Heart left ventricle (tissue), 16 donors: ENCODE results near the gene SKA2. TPM values are rescaled to one million over a fixed set of nuclear protein-coding genes. Genes with fewer than 3 reads are reported as not detected.

Experiments
- ATAC-seq, 4 donors: fragments of 200-7000 bp; cut with Tn5 transposase; one replicate each; pipeline ENCODE4 v1.9.1; 2020 to 2022; ENCODE audit warnings: moderate library complexity in 4 of 4, mild to moderate bottlenecking in 3 of 4, moderate number of reproducible peaks in 1 of 4
- DNase-seq, 5 donors: peaks; one replicate each; pipeline ENCODE4 v3.0.0-alpha.2; 2020
- H3K27ac ChIP-seq, 12 donors: fragments of 200-600 bp; sonication (generic) in 4 of 12; one replicate each; pipeline versions ENCODE4 v1.5.0 to v1.8.0; 2016 to 2022; ENCODE audit warnings: mild to moderate bottlenecking in 2 of 12
- H3K27me3 ChIP-seq, 9 donors: fragments of 200-600 bp; sonication (generic) in 2 of 9; one replicate each; pipeline versions ENCODE4 v1.5.1 to v1.8.0; 2016 to 2022; ENCODE audit warnings: mild to moderate bottlenecking in 3 of 9
- H3K36me3 ChIP-seq, 9 donors: fragments of 200-600 bp; sonication (generic) in 2 of 9; one replicate each; pipeline versions ENCODE4 v1.5.0 to v1.8.0; 2018 to 2022; ENCODE audit warnings: mild to moderate bottlenecking in 2 of 9
- H3K4me1 ChIP-seq, 12 donors: fragments of 200-600 bp; sonication (generic) in 4 of 12; one replicate each; pipeline versions ENCODE4 v1.5.0 to v1.8.0; 2016 to 2022; ENCODE audit warnings: mild to moderate bottlenecking in 3 of 12
- H3K4me3 ChIP-seq, 12 donors: fragments of 200-600 bp; sonication (generic) in 4 of 12; one replicate each; pipeline versions ENCODE4 v1.5.0 to v1.8.0; 2017 to 2022; ENCODE audit warnings: mild to moderate bottlenecking in 9 of 12, moderate library complexity in 4 of 12
- H3K9me3 ChIP-seq, 12 donors: fragments of 200-600 bp; sonication (generic) in 4 of 12; one replicate each; pipeline versions ENCODE4 v1.5.0 to v1.8.0; 2016 to 2022; ENCODE audit warnings: mild to moderate bottlenecking in 1 of 12
- POLR2A ChIP-seq, 2 donors: fragments of 450-650 bp; IDR thresholded peaks; one replicate each; pipeline ENCODE4 v1.6.1; 2017; ENCODE audit warnings: antibody characterized with exemption in 2 of 2, mild to moderate bottlenecking in 2 of 2, moderate library complexity in 2 of 2
- WGBS, 4 donors: extraction: QIAGEN DNeasy Blood & Tissue Kit in 2 of 4; methylation state at CpG; one replicate each; pipeline versions ENCODE4 v1.1.5 to v1.1.7; 2013 to 2018; 5-methylcytosine and 5-hydroxymethylcytosine counted together
- intact Hi-C, 10 donors: fragments of 100-400 bp; cut with DNase I; formaldehyde crosslinking; loops; one replicate each; pipeline versions ENCODE4 v1.11.1 to v1.14.2; 2022
- polyA plus RNA-seq, 2 donors: library from polyadenylated mRNA; stranded (reverse); fragments of 200-250 nt; gene quantifications; one replicate each; pipeline ENCODE4 v1.2.3, GENCODE V29; 2013
- total RNA-seq, 9 donors: library from RNA; depleted of rRNA in 2 of 9; stranded (reverse); fragments of >200 nt in 2 of 9; fragmentation: NEBNext Ultra II Directional in 3 of 9; extraction: Animal tissue kit (Norgen Biotek cat#: 25700) in 3 of 9; gene quantifications; one replicate each; pipeline versions ENCODE4 v1.1.0 to v1.2.4, GENCODE V29; 2016 to 2023
- TF ChIP-seq, protein P1 (sequence below), 12 donors: fragments of 200-600 bp; sonication (generic) in 4 of 12; IDR thresholded peaks; one replicate each; pipeline versions ENCODE4 v1.5.0 to v1.8.0; 2018 to 2022; ENCODE audit warnings: antibody characterized with exemption in 12 of 12, mild to moderate bottlenecking in 5 of 12
- donor health status: ischemic (EF 13 %, LVEDD 7.1; RV severe dilation, severe dysfunction).
- donor health status: healthy with polysubstance abuse.
- donor health status: DM: no; HTN: yes; CAD: no.
- donor health status: DM: no; HTN: no; CAD: no.
- donor health status: ischemic (EF 25% LVEDD 6.9; RV normal size, moderate dysfunction).
- donor health status: ischemic (EF 25% LVEDD 5.7; RV mildly dilated, moderate dysfunction).
- donor health status: healthy.
- donor health status: DM: yes; HTN: yes; CAD: no.
- donor health status: ischemic (EF 35%, LVEDD 5.7; RV mildly dilated, moderate dysfunction).
- donor health status: nonischemic (EF 11% LVEDD 7.7; RV severe dilation, severe dysfunction).
- donor health status: DM: yes; HTN: yes; CAD: no.
- donor health status: PGD.
- donor health status: ischemic (EF 29% LVEDD 5.4; RV normal size, mild dysfunction).
- donor health status: nonischemic (EF 23%, LVEDD 6.1; RV moderate dilation, normal function).

SKA2 gene
- total and polyA plus RNA-seq, 11 donors = 23.7 to 52.3 (median 39.1) TPM

DNA sequence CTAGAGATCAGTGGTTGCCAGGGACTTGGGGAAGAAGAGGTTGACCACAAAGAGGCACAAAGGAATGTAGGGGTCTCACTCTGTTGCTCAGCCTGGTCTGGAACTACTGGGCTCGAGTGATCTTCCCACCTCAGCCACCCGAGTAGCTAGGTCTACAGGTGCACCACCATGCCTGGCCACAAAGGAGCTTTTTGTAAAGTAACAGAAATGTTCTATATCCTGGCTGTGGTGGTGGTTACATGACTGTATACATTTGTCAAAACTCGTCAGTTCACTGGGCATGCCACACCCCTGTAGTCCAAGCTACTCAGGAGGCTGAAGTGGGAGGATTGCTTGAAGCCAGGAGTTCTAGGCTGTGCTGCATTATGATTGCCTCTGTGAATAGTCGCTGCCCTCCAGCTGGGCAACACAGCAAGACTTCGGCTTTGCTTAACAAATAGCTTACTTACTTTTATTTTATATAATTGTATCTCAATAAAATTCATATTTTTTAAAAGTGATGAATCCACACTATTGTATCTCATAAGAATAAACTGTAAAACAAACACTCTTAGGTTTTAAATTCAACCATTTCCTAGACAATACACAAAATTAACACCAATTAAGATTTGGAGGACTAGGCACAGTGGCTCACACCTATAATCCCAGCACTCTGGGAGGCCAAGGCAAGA is 5.0 kb downstream of the SKA2 start:
- Histone ChIP-seq H3K4me3 (no peak overlapping the region), H3K36me3 (no peaks in the 10 kb centered on the region), H3K27me3 (no peaks in the 10 kb centered on the region), H3K4me1 (peaks cover 0 to 29% (median 10%) of the 10 kb centered on the region in 12 donors), H3K27ac (no peak overlapping the region), H3K9me3 (no peaks in the 10 kb centered on the region)
- intact Hi-C loops = loop anchor here in 3 of 10 donors (5.0 to 10.0 kb wide), 3 partner anchors 43 to 1935 kb away; partner anchors contain the start of gene TRIM37 (in 2 of the 3)
- no peak for TF ChIP-seq POLR2A (IDR thresholded peaks at IDR 0.05)
- TF ChIP-seq, protein P1, sequence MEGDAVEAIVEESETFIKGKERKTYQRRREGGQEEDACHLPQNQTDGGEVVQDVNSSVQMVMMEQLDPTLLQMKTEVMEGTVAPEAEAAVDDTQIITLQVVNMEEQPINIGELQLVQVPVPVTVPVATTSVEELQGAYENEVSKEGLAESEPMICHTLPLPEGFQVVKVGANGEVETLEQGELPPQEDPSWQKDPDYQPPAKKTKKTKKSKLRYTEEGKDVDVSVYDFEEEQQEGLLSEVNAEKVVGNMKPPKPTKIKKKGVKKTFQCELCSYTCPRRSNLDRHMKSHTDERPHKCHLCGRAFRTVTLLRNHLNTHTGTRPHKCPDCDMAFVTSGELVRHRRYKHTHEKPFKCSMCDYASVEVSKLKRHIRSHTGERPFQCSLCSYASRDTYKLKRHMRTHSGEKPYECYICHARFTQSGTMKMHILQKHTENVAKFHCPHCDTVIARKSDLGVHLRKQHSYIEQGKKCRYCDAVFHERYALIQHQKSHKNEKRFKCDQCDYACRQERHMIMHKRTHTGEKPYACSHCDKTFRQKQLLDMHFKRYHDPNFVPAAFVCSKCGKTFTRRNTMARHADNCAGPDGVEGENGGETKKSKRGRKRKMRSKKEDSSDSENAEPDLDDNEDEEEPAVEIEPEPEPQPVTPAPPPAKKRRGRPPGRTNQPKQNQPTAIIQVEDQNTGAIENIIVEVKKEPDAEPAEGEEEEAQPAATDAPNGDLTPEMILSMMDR (IDR thresholded peaks at IDR 0.05) = no peak
- ATAC-seq (no peak), DNase-seq (no peak)
- WGBS, 4 donors = 90 to 94% (median 94%) methylated on average over 5 of the region's 5 CpGs

DNA sequence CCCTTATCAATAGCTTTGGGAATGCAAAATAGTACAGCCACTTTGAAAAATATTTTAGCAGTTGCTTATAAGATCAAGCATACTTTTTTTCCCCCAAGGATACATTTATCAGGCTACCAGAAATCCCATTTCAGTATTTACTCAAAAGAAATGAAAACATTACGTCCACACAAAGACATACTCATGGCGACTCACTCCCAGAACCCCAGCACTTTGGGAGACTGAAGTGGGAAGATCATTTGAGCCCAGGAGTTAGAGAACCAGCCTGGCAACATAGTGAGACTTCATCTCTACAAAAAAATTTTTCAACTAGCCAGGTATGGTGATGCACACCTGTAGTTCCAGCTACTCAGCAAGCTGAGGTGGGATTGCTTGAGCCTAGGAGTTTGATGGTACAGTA is 5.9 kb downstream of the SKA2 start:
- intact Hi-C loops = loop anchor here in 1 of 10 donors (10.0 kb wide), 1 partner anchor 1934 kb away; no protein-coding TSS in a partner anchor
- Histone ChIP-seq H3K27ac (no peak overlapping the region), H3K36me3 (peaks cover 0 to 6% (median 0%) of the 10 kb centered on the region in 9 donors), H3K9me3 (no peaks in the 10 kb centered on the region), H3K27me3 (no peaks in the 10 kb centered on the region), H3K4me3 (no peak overlapping the region), H3K4me1 (peaks cover 0 to 27% (median 10%) of the 10 kb centered on the region in 12 donors)
- no peak for DNase-seq
- TF ChIP-seq, protein P1 (IDR thresholded peaks at IDR 0.05) = no peak
- TF ChIP-seq POLR2A (IDR thresholded peaks at IDR 0.05) = no peak
- 81 to 92% (median 91%) methylated on average over 2 of the region's 2 CpGs for WGBS, 4 donors
- no peak for ATAC-seq

DNA sequence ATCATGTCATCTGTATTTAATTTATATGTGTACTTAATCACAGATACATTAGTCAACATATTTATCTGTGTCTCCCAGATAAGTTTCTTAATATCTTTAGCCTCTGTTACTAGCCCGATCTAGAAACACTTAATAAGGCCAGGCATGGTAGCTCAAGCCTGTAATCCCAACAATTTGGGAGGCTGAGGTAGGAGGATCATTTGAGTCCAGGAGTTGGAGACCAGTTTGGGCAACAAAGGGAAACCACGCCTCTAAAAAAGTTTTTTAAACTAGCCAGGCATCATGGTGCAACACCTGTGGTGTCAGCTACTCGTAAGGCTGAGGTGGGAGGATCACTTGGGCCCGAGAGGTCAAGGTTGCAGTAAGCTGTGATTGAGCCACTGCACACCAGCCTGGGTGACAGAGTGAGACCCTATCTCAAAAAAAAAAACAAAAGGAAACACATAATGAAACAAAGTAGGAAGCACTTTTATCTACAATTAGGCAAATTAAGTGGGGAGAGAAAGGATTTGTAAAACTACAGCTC is 9.4 kb downstream of the SKA2 start:
- peaks cover 0 to under 1% (median 0%) of the 10 kb centered on the region in 12 donors for H3K4me1 ChIP-seq
- TF ChIP-seq POLR2A (IDR thresholded peaks at IDR 0.05) = no peak
- TF ChIP-seq, protein P1 (IDR thresholded peaks at IDR 0.05) = no peak
- H3K36me3 ChIP-seq = peaks cover 0 to 13% (median 0%) of the 10 kb centered on the region in 9 donors
- H3K27me3 ChIP-seq = no peaks in the 10 kb centered on the region
- no peak for DNase-seq
- ATAC-seq = no peak
- no peak overlapping the region for H3K27ac ChIP-seq
- intact Hi-C loops = loop anchor here in 1 of 10 donors (10.0 kb wide), 1 partner anchor 1931 kb away; no protein-coding TSS in a partner anchor
- WGBS, 4 donors = 94 to 98% (median 97%) methylated on average over 4 of the region's 4 CpGs
- H3K4me3 ChIP-seq = no peak overlapping the region
- H3K9me3 ChIP-seq = no peaks in the 10 kb centered on the region

DNA sequence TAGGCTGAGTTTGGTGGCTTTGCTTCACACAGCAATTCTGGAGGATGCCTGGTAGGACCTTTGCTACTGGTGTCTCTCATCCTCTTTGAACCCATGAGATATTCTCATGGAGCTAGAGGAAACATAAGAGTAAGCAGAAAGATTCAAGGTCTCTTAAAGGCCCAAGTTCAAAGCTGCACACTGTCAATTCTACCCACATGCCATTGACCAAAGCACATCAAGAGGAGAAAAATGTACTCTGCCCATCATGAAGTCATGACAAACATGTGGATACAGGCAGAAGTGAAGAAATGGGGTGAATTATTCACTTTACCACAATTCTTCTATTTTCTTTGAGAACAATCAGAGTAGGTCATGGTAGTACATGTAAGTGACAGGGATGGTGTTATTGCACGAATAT is 13.1 kb downstream of the SKA2 start:
- no peaks in the 10 kb centered on the region for H3K9me3 ChIP-seq
- no peak overlapping the region for H3K27ac ChIP-seq
- DNase-seq (no peak), ATAC-seq (no peak)
- no peaks in the 10 kb centered on the region for H3K27me3 ChIP-seq
- no peak for TF ChIP-seq POLR2A (IDR thresholded peaks at IDR 0.05)
- TF ChIP-seq, protein P1 (IDR thresholded peaks at IDR 0.05) = no peak
- H3K4me1 ChIP-seq = peaks cover 0 to 3% (median 0%) of the 10 kb centered on the region in 12 donors
- H3K36me3 ChIP-seq = peaks cover 0 to 13% (median 0%) of the 10 kb centered on the region in 9 donors
- WGBS, 4 donors = 90 to 97% (median 93%) methylated on average over 1 of the region's 1 CpG
- no peak overlapping the region for H3K4me3 ChIP-seq
- intact Hi-C loops = loop anchor here in 1 of 10 donors (10.0 kb wide), 1 partner anchor 1927 kb away; no protein-coding TSS in a partner anchor
